Mesothelial cell of epicardium (in vitro differentiated cells): ENCODE data around the gene ADAM12. TPM values are rescaled to one million over a fixed set of nuclear protein-coding genes. Genes with fewer than 3 reads are reported as not detected.
A peak's percentile ranks its signal among the peaks of the same experiment; 100 is the strongest.

Experiments used
- DNase-seq, 2 experiments: peaks; one replicate each; pipeline ENCODE4 v3.0.0; 2021; ENCODE audit warnings: low spot score in 2 of 2; ENCODE audit not compliant: unreplicated experiment in 2 of 2
- H3K27ac Mint-ChIP-seq: 2 replicates; pipeline ENCODE4 v1.8.0; 2021; ENCODE audit warnings: mixed read lengths
- H3K27me3 Mint-ChIP-seq: 2 replicates; pipeline ENCODE4 v1.8.0; 2021; ENCODE audit warnings: low read depth, mixed read lengths
- H3K36me3 Mint-ChIP-seq: 2 replicates; pipeline ENCODE4 v1.8.0; 2021; ENCODE audit warnings: mixed read lengths
- H3K4me1 Mint-ChIP-seq: 2 replicates; pipeline ENCODE4 v1.8.0; 2021; ENCODE audit warnings: mixed read lengths
- H3K4me3 Mint-ChIP-seq: 2 replicates; pipeline ENCODE4 v1.8.0; 2021; ENCODE audit warnings: mild to moderate bottlenecking, moderate library complexity, mixed read lengths
- H3K9me3 Mint-ChIP-seq: 2 replicates; pipeline ENCODE4 v1.8.0; 2021; ENCODE audit warnings: mixed read lengths
- CTCF ChIP-seq: fragments of 200-600 bp; sonication (generic); IDR thresholded peaks from one replicate; pipeline ENCODE4 v1.5.0; 2021; ENCODE audit warnings: antibody characterized with exemption; ENCODE audit not compliant: unreplicated experiment
- total RNA-seq: library from RNA; stranded (reverse); gene quantifications from 3 replicates; pipeline ENCODE4 v1.2.1, GENCODE V29; 2021

The ADAM12 gene
- total RNA-seq, 1 donor from 2014 or later = 13.3 TPM

GRCh38 chr10:126092366-126093215 lies 295.7 kb downstream of the ADAM12 start:
- Mint-ChIP-seq H3K9me3 (peaks cover 3% of the 10 kb centered on the region), H3K36me3 (no peaks in the 10 kb centered on the region), H3K27ac (no peak overlapping the region), H3K27me3 (no peaks in the 10 kb centered on the region), H3K4me3 (no peak overlapping the region), H3K4me1 (peaks cover 6% of the 10 kb centered on the region)
- no peak for DNase-seq
- no peak for TF ChIP-seq CTCF

- H3K4me3 Mint-ChIP-seq = no peak overlapping the region
These were observed 297.2 kb downstream of the ADAM12 start for GRCh38 chr10:126090911-126091728.

GRCh38 chr10:126090443-126090842 lies 297.8 kb downstream of the ADAM12 start:
- H3K9me3 Mint-ChIP-seq = peaks cover 3% of the 10 kb centered on the region
- no peak for TF ChIP-seq CTCF
- no peak for DNase-seq
- no peaks in the 10 kb centered on the region for H3K36me3 Mint-ChIP-seq
- H3K4me3 Mint-ChIP-seq = no peak overlapping the region
- H3K27ac Mint-ChIP-seq = peak overlapping the region; percentile 15
- H3K27me3 Mint-ChIP-seq = no peaks in the 10 kb centered on the region
- H3K4me1 Mint-ChIP-seq = peaks cover 6% of the 10 kb centered on the region

More at GRCh38 chr10:126090911-126091728, 297.2 kb downstream of the ADAM12 start:
- DNase-seq = no peak
- Mint-ChIP-seq H3K27me3 (no peaks in the 10 kb centered on the region), H3K27ac (peak overlapping the region; percentile 15), H3K9me3 (peaks cover 3% of the 10 kb centered on the region), H3K36me3 (no peaks in the 10 kb centered on the region), H3K4me1 (peaks cover 6% of the 10 kb centered on the region)
- TF ChIP-seq CTCF = no peak

GRCh38 chr10:126087796-126088505 lies 300.3 kb downstream of the ADAM12 start:
- peaks cover 6% of the 10 kb centered on the region for H3K4me1 Mint-ChIP-seq
- no peaks in the 10 kb centered on the region for H3K27me3 Mint-ChIP-seq
- no peak overlapping the region for H3K4me3 Mint-ChIP-seq
- H3K9me3 Mint-ChIP-seq = peaks cover 3% of the 10 kb centered on the region
- H3K36me3 Mint-ChIP-seq = no peaks in the 10 kb centered on the region
- no peak for TF ChIP-seq CTCF
- no peak for DNase-seq
- no peak overlapping the region for H3K27ac Mint-ChIP-seq

GRCh38 chr10:126087153-126087680 lies 301.1 kb downstream of the ADAM12 start:
- no peak for DNase-seq
- Mint-ChIP-seq H3K4me3 (no peak overlapping the region), H3K9me3 (peaks cover 3% of the 10 kb centered on the region), H3K4me1 (peaks cover 6% of the 10 kb centered on the region), H3K36me3 (no peaks in the 10 kb centered on the region), H3K27ac (no peak overlapping the region), H3K27me3 (no peaks in the 10 kb centered on the region)
- TF ChIP-seq CTCF = no peak
